Liver (tissue), 9 donors: Measurements from ENCODE around the gene GLIS1. TPM values are rescaled to one million over a fixed set of nuclear protein-coding genes. Genes with fewer than 3 reads are reported as not detected.

ENCODE experiments used
- DNase-seq: peaks from one replicate; pipeline ENCODE4 v3.0.0-alpha.2; 2017; ENCODE audit warnings: low spot score
- H3K27ac ChIP-seq, 2 donors: one replicate each; pipeline ENCODE4 v1.7.0; 2013; ENCODE audit warnings: inconsistent platforms in 2 of 2, low read length in 2 of 2, control low read depth in 1 of 2, low read depth in 1 of 2, mild to moderate bottlenecking in 1 of 2
- H3K27me3 ChIP-seq, 4 donors: one replicate each; pipeline versions ENCODE4 v1.6.1 to v1.7.0; 2013; ENCODE audit warnings: low read length in 3 of 4, inconsistent platforms in 1 of 4, mild to moderate bottlenecking in 1 of 4, moderate library complexity in 1 of 4; ENCODE audit not compliant: control insufficient read depth in 4 of 4, insufficient read depth in 4 of 4
- H3K36me3 ChIP-seq, 4 donors: one replicate each; pipeline versions ENCODE4 v1.6.1 to v1.7.0; 2013; ENCODE audit warnings: low read length in 3 of 4, mild to moderate bottlenecking in 3 of 4, low read depth in 1 of 4, moderate library complexity in 1 of 4; ENCODE audit not compliant: control insufficient read depth in 4 of 4, insufficient read depth in 3 of 4
- H3K4me1 ChIP-seq, 4 donors: one replicate each; pipeline versions ENCODE4 v1.6.1 to v1.7.0; 2013; ENCODE audit warnings: low read length in 3 of 4, mild to moderate bottlenecking in 3 of 4, moderate library complexity in 1 of 4; ENCODE audit not compliant: control insufficient read depth in 4 of 4, insufficient read depth in 4 of 4
- H3K4me3 ChIP-seq, 3 donors: one replicate each; pipeline versions ENCODE4 v1.6.1 to v1.7.0; 2013; ENCODE audit warnings: low read length in 3 of 3, control low read depth in 1 of 3, low read depth in 1 of 3, mild to moderate bottlenecking in 1 of 3
- H3K9ac ChIP-seq, 2 donors: one replicate each; pipeline ENCODE4 v1.7.0; 2013; ENCODE audit warnings: low read length in 2 of 2, mild to moderate bottlenecking in 2 of 2, moderate library complexity in 2 of 2, control low read depth in 1 of 2, low read depth in 1 of 2
- H3K9me3 ChIP-seq, 4 donors: one replicate each; pipeline versions ENCODE4 v1.6.1 to v1.7.0; 2013; ENCODE audit warnings: low read length in 3 of 4; ENCODE audit not compliant: control insufficient read depth in 4 of 4
- ATF3 ChIP-seq: IDR thresholded peaks from 2 replicates; pipeline ENCODE4 v1.6.1; 2016; ENCODE audit warnings: antibody characterized with exemption
- CTCF ChIP-seq: fragments of 150-350 bp; IDR thresholded peaks from 2 replicates; pipeline ENCODE4 v1.5.1; 2017; ENCODE audit warnings: improper control_type of control experiment, low read depth, low read length; ENCODE audit not compliant: missing input control
- EGR1 ChIP-seq, 2 donors: IDR thresholded peaks; 2 replicates each; pipeline ENCODE4 v1.6.1; 2016 to 2018; ENCODE audit warnings: antibody characterized with exemption in 2 of 2, low read depth in 2 of 2
- FOXA1 ChIP-seq: IDR thresholded peaks from 2 replicates; pipeline ENCODE4 v1.6.1; 2016; ENCODE audit warnings: antibody characterized with exemption
- FOXA2 ChIP-seq: IDR thresholded peaks from 2 replicates; pipeline ENCODE4 v1.6.1; 2016; ENCODE audit warnings: antibody characterized with exemption
- GABPA ChIP-seq, 2 donors: IDR thresholded peaks in 1 of 2; conservative IDR thresholded peaks in 1 of 2; 2 replicates each; pipeline ENCODE4 v1.6.1; 2016; ENCODE audit warnings: antibody characterized with exemption in 2 of 2, mild to moderate bottlenecking in 1 of 2, moderate library complexity in 1 of 2
- HNF4A ChIP-seq, 2 donors: conservative IDR thresholded peaks; 2 replicates each; pipeline ENCODE4 v1.6.1; 2016; ENCODE audit warnings: antibody characterized with exemption in 2 of 2, mild to moderate bottlenecking in 2 of 2
- HNF4G ChIP-seq: IDR thresholded peaks from 2 replicates; pipeline ENCODE4 v1.6.1; 2016; ENCODE audit warnings: antibody characterized with exemption
- JUND ChIP-seq, 2 donors: IDR thresholded peaks; 2 replicates each; pipeline ENCODE4 v1.6.1; 2016; ENCODE audit warnings: antibody characterized with exemption in 2 of 2
- MAX ChIP-seq: IDR thresholded peaks from 2 replicates; pipeline ENCODE4 v1.6.1; 2016; ENCODE audit warnings: antibody characterized with exemption
- NR2F2 ChIP-seq: IDR thresholded peaks from 2 replicates; pipeline ENCODE4 v1.6.1; 2016; ENCODE audit warnings: antibody characterized with exemption
- RAD21 ChIP-seq, 2 donors: IDR thresholded peaks; 2 replicates each; pipeline ENCODE4 v1.6.1; 2016; ENCODE audit warnings: antibody characterized with exemption in 2 of 2, mild to moderate bottlenecking in 2 of 2
- REST ChIP-seq: IDR thresholded peaks from 2 replicates; pipeline ENCODE4 v1.6.1; 2016; ENCODE audit warnings: antibody characterized with exemption, mild to moderate bottlenecking
- RXRA ChIP-seq, 2 donors: IDR thresholded peaks; 2 replicates each; pipeline ENCODE4 v1.6.1; 2017 to 2018; ENCODE audit warnings: antibody characterized with exemption in 2 of 2, mild to moderate bottlenecking in 1 of 2
- TAF1 ChIP-seq: conservative IDR thresholded peaks from 2 replicates; pipeline ENCODE4 v1.6.1; 2016; ENCODE audit warnings: antibody characterized with exemption, mild to moderate bottlenecking
- YY1 ChIP-seq: IDR thresholded peaks from 2 replicates; pipeline ENCODE4 v1.6.1; 2016; ENCODE audit warnings: antibody characterized with exemption, mild to moderate bottlenecking
- ZBTB33 ChIP-seq: IDR thresholded peaks from 2 replicates; pipeline ENCODE4 v1.6.1; 2016; ENCODE audit warnings: antibody characterized with exemption
- WGBS: extraction: QIAGEN DNeasy Blood & Tissue Kit; methylation state at CpG from one replicate; pipeline ENCODE4 v1.1.7; 2013; 5-methylcytosine and 5-hydroxymethylcytosine counted together
- polyA plus RNA-seq, 2 donors: library from polyadenylated mRNA; stranded (reverse) in 1 of 2; unstranded in 1 of 2; fragments of 200-250 nt in 1 of 2; fragments of >200 nt in 1 of 2; fragmentation: Nextera tagmentation in 1 of 2; extraction: Ambion mirVana in 1 of 2; gene quantifications; one replicate each; pipeline versions ENCODE4 v1.2.1 to v1.2.3, GENCODE V29; 2013 to 2015
- total RNA-seq, 2 donors: library from RNA; depleted of rRNA; stranded (reverse); fragments of >200 nt; gene quantifications; one replicate each; pipeline ENCODE4 v1.2.3, GENCODE V29; 2014
- donor health status: healthy.
- donor health status: healthy.
- donor health status: healthy.
- donor health status: healthy.
- donor health status: healthy.

The GLIS1 gene
- total and polyA plus RNA-seq, 4 donors = under 0.01 to 0.05 TPM; not detected in 2

GRCh38 chr1:53517821-53518352 is 221.1 kb downstream of the GLIS1 start:
- TF ChIP-seq NR2F2 (no peak), RXRA (IDR thresholded peaks at IDR 0.05) (no peak), MAX (no peak), REST (no peak), JUND (IDR thresholded peaks at IDR 0.05) (no peak), ATF3 (no peak), CTCF (no peak), FOXA2 (no peak), TAF1 (no peak), ZBTB33 (no peak), YY1 (no peak), HNF4G (no peak), FOXA1 (no peak), GABPA (IDR thresholded peaks at IDR 0.05 in 1 of 2, conservative IDR thresholded peaks at IDR 0.05 in 1 of 2) (no peak), HNF4A (conservative IDR thresholded peaks at IDR 0.05) (no peak), EGR1 (IDR thresholded peaks at IDR 0.05; ENCODE audit: low read depth in 2 of 2) (no peak), RAD21 (IDR thresholded peaks at IDR 0.05) (no peak)
- H3K4me3 ChIP-seq = no peak overlapping the region
- H3K9me3 ChIP-seq = no peaks in the 10 kb centered on the region
- no peaks in the 10 kb centered on the region for H3K36me3 ChIP-seq
- no peak overlapping the region for H3K9ac ChIP-seq
- no peaks in the 10 kb centered on the region for H3K27me3 ChIP-seq
- no peak for DNase-seq
- no peak overlapping the region for H3K27ac ChIP-seq
- WGBS = 94% methylated on average over 19 of the region's 19 CpGs
- H3K4me1 ChIP-seq = no peaks in the 10 kb centered on the region
